H1 (cell line): ENCODE results near the gene JPH3. TPM values are rescaled to one million over a fixed set of nuclear protein-coding genes. Genes with fewer than 3 reads are reported as not detected.

Experiments used
- CTCF ChIA-PET: fragments of 300-600 bp; sonication (Branson Sonifier 250); formaldehyde crosslinking; loops from one replicate; lab custom pipeline; 2021; ENCODE audit not compliant: partially characterized antibody; lab: Charles Lee
- POLR2A ChIA-PET: fragments of 300-600 bp; sonication (Branson Sonifier 250); formaldehyde crosslinking; loops from one replicate; lab custom pipeline; 2021; ENCODE audit warnings: inconsistent platforms; ENCODE audit not compliant: partially characterized antibody; lab: Charles Lee
- DNase-seq, 2 experiments: peaks; one replicate each; pipeline versions ENCODE4 v3.0.0 to v3.0.0-alpha.2; 2010 to 2022; ENCODE audit warnings: low spot score in 2 of 2, low read depth in 1 of 2, mixed read lengths in 1 of 2
- FAIRE-seq: peaks from 2 replicates; lab custom pipeline; 2011; peaks lifted over from hg19 to GRCh38; lab: Jason Lieb, UNC
- H2AFZ ChIP-seq: 2 replicates; pipeline ENCODE4 v1.8.1; 2012; ENCODE audit warnings: low read length, inconsistent platforms
- H2AK5ac ChIP-seq: 2 replicates; pipeline ENCODE4 v1.6.1; 2013; ENCODE audit warnings: low read depth, low read length
- H2BK120ac ChIP-seq: replicated peaks from 2 replicates; pipeline ENCODE3; 2013; ENCODE audit warnings: low read depth, low read length, inconsistent platforms
- H2BK12ac ChIP-seq: 2 replicates; pipeline ENCODE4 v1.6.1; 2013; ENCODE audit warnings: low read depth, low read length
- H2BK15ac ChIP-seq: 2 replicates; pipeline ENCODE4 v1.6.1; 2013; ENCODE audit warnings: low read length
- H2BK20ac ChIP-seq: 2 replicates; pipeline ENCODE4 v1.6.1; 2013; ENCODE audit warnings: low read length
- H2BK5ac ChIP-seq: 2 replicates; pipeline ENCODE4 v1.6.1; 2013; ENCODE audit warnings: low read depth, low read length
- H3K14ac ChIP-seq: 2 replicates; pipeline ENCODE4 v1.6.1; 2013; ENCODE audit warnings: inconsistent platforms; ENCODE audit not compliant: insufficient read length
- H3K18ac ChIP-seq: 2 replicates; pipeline ENCODE4 v1.6.1; 2013; ENCODE audit warnings: low read length; ENCODE audit errors: extremely low read depth
- H3K23ac ChIP-seq: 2 replicates; pipeline ENCODE4 v1.6.1; 2013; ENCODE audit warnings: inconsistent platforms; ENCODE audit not compliant: insufficient read length
- H3K23me2 ChIP-seq: 2 replicates; pipeline ENCODE4 v1.6.1; 2013; ENCODE audit warnings: low read depth, low read length
- H3K27ac ChIP-seq: 2 replicates; pipeline ENCODE4 v1.6.1; 2011; ENCODE audit warnings: low read depth, low read length, inconsistent platforms
- H3K27me3 ChIP-seq, 4 experiments: replicated peaks in 1 of 4; 1 replicate in 1 of 4; 2 replicates in 3 of 4; pipeline versions ENCODE4 v1.6.1 to v1.8.1; 2011 to 2013; ENCODE audit warnings: low read length in 3 of 4, mild to moderate bottlenecking in 3 of 4, inconsistent platforms in 2 of 4, mixed read lengths in 2 of 4, moderate library complexity in 1 of 4; ENCODE audit not compliant: control insufficient read depth in 3 of 4, insufficient read depth in 3 of 4; ENCODE audit errors: extremely low read depth in 1 of 4
- H3K36me3 ChIP-seq, 4 experiments: 2 replicates each; pipeline versions ENCODE4 v1.6.1 to v1.8.1; 2011 to 2013; ENCODE audit warnings: mild to moderate bottlenecking in 4 of 4, low read length in 3 of 4, moderate library complexity in 2 of 4, control low read depth in 1 of 4, inconsistent platforms in 1 of 4; ENCODE audit not compliant: insufficient read depth in 4 of 4, control insufficient read depth in 2 of 4
- H3K4ac ChIP-seq: replicated peaks from 2 replicates; pipeline ENCODE3; 2013; ENCODE audit warnings: low read length, low read depth, mixed read lengths, inconsistent platforms; ENCODE audit not compliant: insufficient read length
- H3K4me1 ChIP-seq, 4 experiments: replicated peaks in 1 of 4; 1 replicate in 1 of 4; 2 replicates in 3 of 4; pipeline versions ENCODE4 v1.6.1 to v1.8.1; 2011 to 2013; ENCODE audit warnings: low read length in 3 of 4, inconsistent platforms in 2 of 4, mixed read lengths in 1 of 4; ENCODE audit not compliant: insufficient read depth in 4 of 4, control insufficient read depth in 3 of 4
- H3K4me2 ChIP-seq, 2 experiments: 2 replicates each; pipeline versions ENCODE4 v1.6.1 to v1.8.1; 2011 to 2013; ENCODE audit warnings: low read depth in 2 of 2, low read length in 2 of 2, control low read depth in 1 of 2, inconsistent platforms in 1 of 2, mild to moderate bottlenecking in 1 of 2; ENCODE audit not compliant: insufficient read depth in 1 of 2
- H3K4me3 ChIP-seq, 4 experiments: fragments of 200-600, 300-600 bp in 1 of 4; sonication (generic), shearing (Covaris generic), sonication (Bioruptor Twin) in 1 of 4; 2 replicates each; pipeline versions ENCODE4 v1.5.1 to v1.8.1; 2011 to 2016; ENCODE audit warnings: low read length in 4 of 4, low read depth in 3 of 4, control low read depth in 2 of 4, inconsistent platforms in 2 of 4, mild to moderate bottlenecking in 2 of 4, mixed read lengths in 1 of 4, moderate library complexity in 1 of 4; ENCODE audit not compliant: insufficient read depth in 2 of 4; ENCODE audit errors: extremely low read depth in 1 of 4
- H3K56ac ChIP-seq: replicated peaks from 2 replicates; pipeline ENCODE3; 2013; ENCODE audit warnings: low read depth, mild to moderate bottlenecking, mixed read lengths, low read length, inconsistent platforms; ENCODE audit not compliant: insufficient read length
- H3K79me1 ChIP-seq: 2 replicates; pipeline ENCODE4 v1.6.1; 2013; ENCODE audit warnings: low read depth, low read length, control low read depth
- H3K79me2 ChIP-seq, 2 experiments: 2 replicates each; pipeline versions ENCODE4 v1.6.1 to v1.8.1; 2012 to 2013; ENCODE audit warnings: low read length in 2 of 2, mild to moderate bottlenecking in 2 of 2, inconsistent platforms in 1 of 2; ENCODE audit not compliant: insufficient read depth in 2 of 2, control insufficient read depth in 1 of 2
- H3K9ac ChIP-seq, 4 experiments: replicated peaks in 1 of 4; 1 replicate in 1 of 4; 2 replicates in 3 of 4; pipeline versions ENCODE4 v1.6.1 to v1.8.1; 2011 to 2013; ENCODE audit warnings: low read depth in 3 of 4, low read length in 3 of 4, control low read depth in 2 of 4, mild to moderate bottlenecking in 2 of 4, moderate library complexity in 2 of 4, inconsistent platforms in 1 of 4; ENCODE audit errors: extremely low read depth in 1 of 4
- H3K9me3 ChIP-seq, 2 experiments: 2 replicates each; pipeline versions ENCODE4 v1.6.1 to v1.8.1; 2012 to 2013; ENCODE audit warnings: mild to moderate bottlenecking in 2 of 2, moderate library complexity in 2 of 2, control low read depth in 1 of 2, inconsistent platforms in 1 of 2, low read depth in 1 of 2, low read length in 1 of 2, mixed read lengths in 1 of 2; ENCODE audit not compliant: insufficient read depth in 2 of 2
- H4K20me1 ChIP-seq, 2 experiments: replicated peaks in 1 of 2; 2 replicates each; pipeline versions ENCODE3 to v1.8.1; 2011 to 2013; ENCODE audit warnings: inconsistent platforms in 2 of 2, low read length in 2 of 2, mild to moderate bottlenecking in 1 of 2; ENCODE audit not compliant: insufficient read depth in 2 of 2, control insufficient read depth in 1 of 2
- H4K5ac ChIP-seq: 2 replicates; pipeline ENCODE4 v1.6.1; 2013; ENCODE audit warnings: low read length, low read depth, mixed read lengths, inconsistent platforms; ENCODE audit not compliant: insufficient read length
- H4K8ac ChIP-seq: 2 replicates; pipeline ENCODE4 v1.8.0; 2013; ENCODE audit warnings: mild to moderate bottlenecking, moderate library complexity, low read length, inconsistent platforms; ENCODE audit not compliant: insufficient read depth; ENCODE audit errors: extremely low read depth
- H4K91ac ChIP-seq: replicated peaks from 2 replicates; pipeline ENCODE3; 2013; ENCODE audit warnings: low read length, mixed read lengths, inconsistent platforms; ENCODE audit not compliant: insufficient read length
- EZH2 ChIP-seq: fragments of 200-600 bp; sonication (generic); IDR thresholded peaks from 2 replicates; pipeline ENCODE4 v1.7.1; 2012; ENCODE audit warnings: low read depth, mild to moderate bottlenecking, moderate library complexity, low read length, inconsistent platforms; ENCODE audit not compliant: severe bottlenecking
- POLR2A ChIP-seq, 2 experiments: IDR thresholded peaks; 1 replicate in 1 of 2; 2 replicates in 1 of 2; pipeline ENCODE4 v1.6.1; 2011; ENCODE audit warnings: low read depth in 2 of 2, low read length in 2 of 2, mild to moderate bottlenecking in 2 of 2; ENCODE audit errors: control extremely low read depth in 1 of 2
- RNF2 ChIP-seq: fragments of 200-900, 300-1000 bp; sonication (generic); IDR thresholded peaks from 2 replicates; pipeline ENCODE4 v1.7.1; 2016; ENCODE audit warnings: borderline replicate concordance, low read depth, mild to moderate bottlenecking, antibody characterized with exemption, low read length; ENCODE audit not compliant: poor library complexity, severe bottlenecking; ENCODE audit errors: missing control alignments
- WGBS, 2 experiments: shearing (Covaris generic) in 1 of 2; methylation state at CpG; one replicate each; pipeline versions ENCODE4 v1.1.6 to v1.1.7; 2013 to 2015; ENCODE audit warnings: low lambda C conversion rate in 2 of 2, mixed read lengths in 2 of 2, inconsistent platforms in 1 of 2, low coverage in 1 of 2, missing lambda C conversion rate in 1 of 2; ENCODE audit not compliant: insufficient replicate concordance in 2 of 2, insufficient coverage in 1 of 2, insufficient read length in 1 of 2; ENCODE audit errors: extremely low coverage in 1 of 2, missing lambda C conversion rate in 1 of 2; 5-methylcytosine and 5-hydroxymethylcytosine counted together
- polyA plus RNA-seq, 7 experiments: library from polyadenylated mRNA; depleted of rRNA in 3 of 7; stranded (reverse) in 5 of 7; unstranded in 2 of 7; fragments of >200 nt in 5 of 7; fragments of 200-250 nt in 2 of 7; gene quantifications; 1 replicate in 5 of 7; 2 replicates in 1 of 7; 4 replicates in 1 of 7; pipeline versions ENCODE4 v1.2.1 to v1.2.3, GENCODE V29; 2011 to 2013; ENCODE audit warnings: missing spikeins in 2 of 7, mixed read lengths in 2 of 7
- total RNA-seq: library from RNA; stranded (reverse); fragmentation: NEBNext Ultra II Directional; extraction: Animal tissue kit (Norgen Biotek cat#: 25700); gene quantifications from 2 replicates; pipeline ENCODE4 v1.2.1, GENCODE V29; 2021

JPH3 gene
- total and polyA plus RNA-seq, 2 of the 8 experiments (the other 6 are each of a cell fraction or from before 2014, with no cell fraction given): 10.3 to 28.3 TPM

DNA sequence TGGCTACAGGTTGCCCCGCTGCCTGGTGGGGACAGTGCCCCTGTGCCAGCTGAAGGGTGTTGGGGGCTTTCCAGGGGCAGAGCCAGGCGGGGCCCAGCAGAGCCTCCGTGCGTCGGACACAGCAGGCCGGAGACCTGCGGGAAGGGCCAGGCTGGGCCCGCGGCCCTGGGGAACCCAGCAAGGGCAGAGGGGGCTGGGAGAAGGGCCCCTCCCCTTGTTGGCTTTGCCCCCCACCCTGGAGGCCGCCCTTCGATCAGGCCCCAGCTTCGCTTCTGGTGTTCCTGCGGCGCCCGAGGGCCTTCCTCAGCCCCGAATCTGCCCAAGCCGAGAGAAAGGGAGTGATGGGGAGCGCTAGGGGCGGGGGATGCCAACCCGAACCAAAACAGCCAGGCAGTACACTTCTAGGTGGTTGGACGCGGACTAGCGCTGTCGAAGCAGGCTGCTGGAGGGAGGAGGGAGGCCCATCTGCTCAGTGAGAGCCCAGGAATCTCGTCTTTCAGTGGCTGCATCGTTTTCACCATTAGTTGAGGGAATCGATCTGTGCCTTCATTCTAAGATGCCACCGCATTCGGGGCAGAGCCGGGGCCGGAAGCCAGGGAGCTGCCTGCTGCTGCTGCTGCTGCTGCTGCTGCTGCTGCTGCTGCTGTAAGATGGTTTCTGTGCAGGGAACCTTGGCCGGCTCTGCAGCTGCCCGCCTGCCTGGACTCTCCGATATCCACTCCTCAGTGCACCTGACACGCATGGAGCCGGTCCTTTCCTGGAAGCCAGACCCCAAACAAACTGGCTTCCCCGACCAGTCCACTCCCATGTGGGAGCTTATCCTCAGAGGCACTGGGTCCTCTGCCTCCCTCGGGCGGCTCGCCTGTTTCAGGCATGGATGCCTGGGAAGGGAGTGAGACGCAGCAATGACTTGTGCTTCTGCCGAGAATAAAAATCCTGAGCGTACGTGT, 1.7 kb downstream of the JPH3 start:
- H3K27ac ChIP-seq: no peak overlapping the region
- CTCF ChIA-PET: interaction anchor here (1.0 to 5.7 kb wide), 7 partner anchors 11 to 75 kb away, joined by 3 to 39 read pairs (median 5); no protein-coding TSS in a partner anchor

More for the DNA sequence above, 1.7 kb downstream of the JPH3 start:
- TF ChIP-seq EZH2 (peak; percentile 32), RNF2 (peak; percentile 17), POLR2A (IDR thresholded peaks at IDR 0.05; ENCODE audit: control extremely low read depth in 1 of 2, low read depth in 2 of 2, low read length in 2 of 2) (no peak)
- TF ChIP-seq, all 59 proteins: peak for 2
- H3K4ac ChIP-seq: no peak overlapping the region
- H3K23ac ChIP-seq: no peak overlapping the region
- peaks cover 0 to 9% (median 3%) of the 10 kb centered on the region in 4 experiments; a peak in 4 of 7 replicates for H3K27me3 ChIP-seq
- H3K79me1 ChIP-seq: peaks cover 5% of the 10 kb centered on the region
- H3K56ac ChIP-seq: no peak overlapping the region
- H3K36me3 ChIP-seq: no peaks in the 10 kb centered on the region
- H2BK15ac ChIP-seq: no peak overlapping the region
- no peak overlapping the region for H3K14ac ChIP-seq
- H3K4me2 ChIP-seq: peak overlapping the region; percentile 69 to 99
- whole genome bisulfite sequencing, 2 experiments: 28% methylated on average over 39 of the region's 44 CpGs; no CpG with 5 or more reads in 1 of the 2 experiments
- H4K8ac ChIP-seq: peak overlapping the region; percentile 29; the same call in 1 of the 2 replicates
- H2BK20ac ChIP-seq: no peak overlapping the region
- H3K79me2 ChIP-seq: peaks cover 0 to 18% of the 10 kb centered on the region in 2 experiments; a peak in 2 of 4 replicates
- H4K5ac ChIP-seq: no peak overlapping the region
- H3K9ac ChIP-seq: peak overlapping the region in 3 of 4 experiments; percentile 26 to 63 (median 60); a peak in 2 of 7 replicates
- no peak overlapping the region for H2BK120ac ChIP-seq
- DNase-seq: no peak
- H4K91ac ChIP-seq: no peak overlapping the region
- no peak overlapping the region for H2AFZ ChIP-seq
- POLR2A ChIA-PET: interaction anchor here (0.7 to 2.6 kb wide), 6 partner anchors 11 to 147 kb away, joined by 3 to 10 read pairs (median 4); no protein-coding TSS in a partner anchor
- peaks cover 17% of the 10 kb centered on the region for H3K23me2 ChIP-seq
- H2BK12ac ChIP-seq: 0 out of 2 replicates have a peak overlapping the region, but pooled peaks have one; percentile 50
- no peak overlapping the region for H2AK5ac ChIP-seq
- H3K18ac ChIP-seq: no peak overlapping the region; the same call in 1 of the 2 replicates
- peaks cover 0 to 9% (median 6%) of the 10 kb centered on the region in 4 experiments; a peak in 5 of 7 replicates for H3K4me1 ChIP-seq
- peak overlapping the region; percentile 75; the same call in 1 of the 2 replicates for H2BK5ac ChIP-seq
- H3K9me3 ChIP-seq: no peaks in the 10 kb centered on the region
- peak overlapping the region; percentile 56 to 98 (median 96) for H3K4me3 ChIP-seq
- no peak for FAIRE-seq
- peaks cover 29 to 33% of the 10 kb centered on the region in 2 experiments for H4K20me1 ChIP-seq
